GM19099 (cell line): ENCODE results near the gene POLR3B.

Experiments
- POLR2A ChIP-seq: IDR thresholded peaks from 3 replicates; pipeline ENCODE4 v1.6.1; 2011; ENCODE audit warnings: low read depth; ENCODE audit not compliant: insufficient read length; ENCODE audit errors: extremely low read depth

POLR3B gene

DNA sequence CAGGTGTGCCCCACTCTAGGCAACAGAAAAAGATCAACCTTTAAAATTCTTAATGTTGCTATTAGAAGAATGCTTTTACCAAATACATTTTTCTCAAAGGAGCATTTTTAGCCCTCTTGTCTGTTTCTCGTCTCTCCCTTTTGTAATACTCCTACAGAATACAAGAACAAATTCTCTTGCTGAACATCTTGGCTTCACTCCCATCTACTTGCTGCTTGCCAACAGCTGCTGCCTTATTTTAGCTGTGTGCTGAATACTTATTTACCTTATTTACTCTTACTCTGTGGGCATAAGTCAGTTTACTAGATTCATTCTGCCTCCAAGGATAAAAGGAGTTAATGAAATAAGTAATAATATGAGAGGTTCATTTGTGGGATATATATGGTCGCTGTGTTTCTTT, 70.8 kb downstream of the POLR3B start:
- TF ChIP-seq POLR2A = no peak

DNA sequence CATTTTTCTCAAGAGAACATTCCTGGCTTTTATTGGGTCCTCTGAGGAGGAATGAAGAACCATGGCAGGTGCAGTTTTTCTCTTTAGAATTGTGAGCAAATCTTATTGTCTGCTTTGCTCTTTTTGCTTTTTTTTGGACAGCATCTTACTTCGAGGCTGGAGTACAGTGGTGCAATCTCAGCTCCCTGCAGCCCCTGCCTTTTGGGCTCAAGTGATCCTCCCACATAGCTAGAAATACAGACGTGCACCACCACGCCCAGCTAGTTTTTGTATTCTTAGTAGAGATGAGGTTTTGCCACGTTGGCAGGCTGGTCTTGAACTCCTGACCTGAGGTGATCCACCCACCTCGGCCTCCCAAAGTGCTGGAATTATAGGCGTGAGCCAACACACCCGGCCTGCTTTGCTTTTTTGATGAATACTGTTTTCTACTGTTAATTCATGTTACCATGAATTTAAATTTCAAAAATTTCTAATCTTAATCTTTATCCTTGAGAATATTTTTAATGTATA, 71.5 kb downstream of the POLR3B start:
- TF ChIP-seq POLR2A = no peak

DNA sequence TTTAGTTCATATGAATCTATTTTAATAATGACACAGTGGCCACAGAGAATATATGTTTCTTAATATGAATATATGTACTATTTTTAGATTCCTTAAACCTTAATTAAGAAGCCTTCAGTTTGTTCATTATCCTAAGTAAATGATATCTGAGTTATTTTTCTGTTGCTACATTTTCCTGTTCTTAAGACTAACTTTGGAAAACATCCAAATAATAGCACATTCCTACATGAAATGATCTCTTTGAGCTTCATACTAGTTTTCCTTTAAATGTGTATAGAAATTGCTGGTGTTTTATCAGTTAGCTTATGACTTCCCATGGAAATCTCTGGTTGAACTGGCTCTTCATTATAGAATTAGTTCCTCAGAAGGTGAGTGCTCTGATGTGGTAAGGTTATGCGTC, 72.1 kb downstream of the POLR3B start:
- no peak for TF ChIP-seq POLR2A

DNA sequence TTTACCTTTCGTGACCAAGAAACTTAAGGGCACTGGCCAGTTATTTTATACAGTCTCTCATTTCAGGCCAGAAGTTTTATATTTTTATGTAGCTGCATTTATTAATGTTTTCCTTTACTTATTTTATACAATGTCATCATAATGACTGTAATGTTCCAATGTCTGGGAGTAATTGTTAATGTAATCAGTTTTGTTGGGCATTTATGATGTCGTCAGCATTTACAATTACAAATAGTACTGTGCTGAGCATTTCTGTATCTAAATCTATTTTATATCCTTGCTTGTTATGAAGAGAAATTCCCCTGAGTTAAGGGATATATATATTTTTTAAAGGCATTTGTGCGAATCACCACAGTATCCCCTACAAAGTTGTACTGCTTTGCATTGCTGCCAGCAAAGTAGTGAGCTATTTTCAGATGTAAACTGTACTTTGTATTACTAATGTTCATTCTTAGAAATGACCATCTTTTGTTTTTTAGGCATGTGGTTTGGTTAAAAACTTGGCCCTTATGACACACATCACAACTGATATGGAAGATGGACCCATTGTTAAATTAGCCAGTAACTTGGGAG, 74.4 kb downstream of the POLR3B start:
- TF ChIP-seq POLR2A = no peak

DNA sequence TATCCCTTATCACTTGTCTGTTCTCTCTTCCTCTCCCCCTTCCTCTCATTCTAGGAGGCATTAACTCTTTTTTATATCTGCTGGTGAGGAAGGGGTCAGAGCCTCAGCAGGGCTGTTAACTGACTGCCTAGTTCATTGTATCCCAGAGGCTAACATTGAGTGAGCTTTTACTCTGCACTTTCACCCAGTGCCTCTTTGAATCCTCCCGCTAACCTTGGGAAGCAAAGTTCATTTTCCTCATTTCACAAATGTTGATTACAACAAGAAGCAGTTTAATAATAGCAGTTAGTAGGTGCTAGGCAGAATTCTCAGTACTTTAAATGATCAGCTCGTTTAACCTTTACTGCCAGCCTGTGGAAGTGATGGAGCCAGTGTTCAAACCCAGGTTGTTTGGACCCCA, 75.5 kb downstream of the POLR3B start:
- TF ChIP-seq POLR2A = no peak

DNA sequence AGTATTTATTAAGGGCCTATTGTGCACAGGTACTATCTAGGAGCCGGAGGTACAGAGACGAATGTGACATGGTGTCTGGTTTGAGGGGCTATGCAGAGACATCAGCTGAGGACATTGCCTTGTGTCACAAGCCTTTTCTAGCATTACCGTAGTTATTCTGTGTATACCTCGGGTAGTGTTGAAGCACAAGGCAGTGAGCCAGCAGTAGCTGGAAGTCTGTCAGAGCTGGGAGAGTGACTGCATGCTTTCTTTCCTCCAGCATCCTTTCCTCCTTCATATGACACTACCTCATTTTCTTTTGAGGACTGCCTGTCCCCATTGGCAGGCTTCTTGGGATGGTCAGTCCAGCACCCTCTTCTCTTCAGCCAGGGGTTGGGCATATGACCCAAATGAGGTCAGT, 77.0 kb downstream of the POLR3B start:
- TF ChIP-seq POLR2A = no peak

DNA sequence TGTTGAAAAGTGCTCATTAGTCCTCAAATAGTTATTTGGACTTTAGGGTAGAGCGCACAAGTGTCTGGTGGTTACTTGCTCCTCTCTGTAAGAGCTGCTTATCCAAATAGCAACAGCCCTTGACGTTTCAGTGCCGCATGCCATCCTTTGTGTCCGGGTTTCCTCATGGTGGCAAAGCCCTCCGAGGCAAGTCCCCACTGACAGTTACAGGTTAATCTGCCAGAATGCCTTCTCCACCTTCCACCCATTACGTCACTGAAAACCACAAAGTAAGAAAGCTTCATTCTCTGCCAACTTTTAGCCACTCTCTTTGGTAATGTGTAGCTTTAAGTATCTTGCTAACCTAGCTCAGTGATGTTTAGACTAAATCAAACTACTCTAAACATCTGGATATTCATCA, 78.6 kb downstream of the POLR3B start:
- TF ChIP-seq POLR2A = no peak

DNA sequence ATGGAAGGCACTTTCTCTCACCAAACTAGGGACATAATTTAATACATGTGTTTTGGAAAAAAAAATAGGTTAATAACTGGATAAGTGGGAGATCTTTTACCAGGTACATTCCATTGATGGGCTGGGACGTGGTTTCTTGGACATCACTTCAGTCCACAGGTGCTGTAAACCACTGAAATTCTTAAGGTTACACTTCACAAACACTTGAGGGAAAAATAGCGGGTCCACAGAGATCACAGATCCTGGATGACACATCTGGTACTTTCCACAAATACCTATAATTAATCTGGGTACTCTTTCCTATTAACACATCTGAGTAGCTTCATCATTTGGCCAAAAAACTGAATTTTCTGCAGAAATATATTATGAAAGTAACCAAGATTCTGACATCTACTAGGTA, 85.0 kb downstream of the POLR3B start:
- no peak for TF ChIP-seq POLR2A

DNA sequence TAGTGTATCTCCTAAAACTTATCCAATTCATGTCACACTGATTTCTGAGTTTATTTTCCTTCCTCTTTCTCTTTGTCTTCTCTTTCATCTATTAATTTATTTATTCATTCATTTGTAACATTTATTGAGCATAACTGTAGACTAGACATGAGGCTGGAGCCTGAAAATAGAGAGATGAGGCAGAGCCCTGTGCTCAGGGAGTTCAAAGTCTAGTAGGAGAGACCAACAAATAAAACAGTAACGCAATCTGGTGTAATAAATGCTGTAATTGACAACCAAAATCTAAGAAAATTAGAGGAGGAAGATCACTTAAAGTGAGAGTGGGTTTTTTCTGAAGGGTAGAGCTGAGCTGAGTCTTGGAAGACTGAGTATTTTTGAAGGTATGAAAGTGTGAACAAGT, 87.5 kb downstream of the POLR3B start:
- TF ChIP-seq POLR2A = no peak

DNA sequence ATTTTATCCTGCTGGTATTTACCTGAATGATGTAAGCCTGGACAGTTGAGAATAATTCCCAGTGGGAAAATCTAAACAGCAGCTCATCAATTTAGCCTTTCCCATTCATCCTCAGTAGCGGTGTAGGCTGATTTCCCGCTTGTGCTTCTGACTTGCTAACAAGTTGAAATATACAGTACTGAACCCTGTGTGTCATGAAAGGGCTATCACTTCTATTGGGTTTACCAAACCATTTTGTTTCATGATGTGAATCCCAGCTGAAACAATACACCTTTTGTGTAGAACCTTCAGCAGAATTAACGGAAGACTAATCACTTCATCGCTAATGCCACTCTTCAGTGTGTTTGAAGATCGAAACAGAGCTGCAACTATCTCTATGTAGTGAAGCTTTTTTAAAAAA, 88.4 kb downstream of the POLR3B start:
- TF ChIP-seq POLR2A = no peak

DNA sequence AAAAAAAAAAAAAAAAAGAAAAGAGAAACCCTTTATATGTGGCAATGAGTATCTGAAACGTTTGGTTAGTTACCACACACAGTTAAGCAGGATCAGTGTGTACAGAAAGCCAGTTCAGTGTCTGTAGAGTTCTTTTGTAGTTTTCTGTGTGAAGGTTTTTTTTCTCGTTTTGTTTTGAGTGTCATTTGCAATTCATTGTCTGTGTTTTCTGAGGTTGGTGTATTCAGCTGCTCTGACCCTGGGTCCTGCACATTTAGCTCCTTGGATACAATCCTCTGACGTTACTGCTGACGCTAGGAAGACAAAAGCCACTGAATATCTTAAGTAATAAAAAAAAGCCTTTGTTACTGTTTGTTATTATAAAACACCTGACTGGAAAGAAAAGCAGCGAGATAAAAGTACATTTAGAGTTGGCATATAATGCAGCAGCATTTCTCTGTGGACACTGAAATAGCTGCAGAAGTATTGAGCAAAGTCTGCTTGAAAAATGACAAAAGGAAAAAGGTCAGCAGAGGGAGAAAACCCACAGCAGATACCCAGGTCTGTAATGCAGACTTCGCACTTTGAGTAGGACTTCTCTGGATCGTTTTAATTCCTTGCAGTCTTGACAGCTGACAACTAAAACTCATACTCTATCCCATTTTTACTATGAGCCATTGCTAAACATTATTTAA, 89.0 kb downstream of the POLR3B start:
- no peak for TF ChIP-seq POLR2A

DNA sequence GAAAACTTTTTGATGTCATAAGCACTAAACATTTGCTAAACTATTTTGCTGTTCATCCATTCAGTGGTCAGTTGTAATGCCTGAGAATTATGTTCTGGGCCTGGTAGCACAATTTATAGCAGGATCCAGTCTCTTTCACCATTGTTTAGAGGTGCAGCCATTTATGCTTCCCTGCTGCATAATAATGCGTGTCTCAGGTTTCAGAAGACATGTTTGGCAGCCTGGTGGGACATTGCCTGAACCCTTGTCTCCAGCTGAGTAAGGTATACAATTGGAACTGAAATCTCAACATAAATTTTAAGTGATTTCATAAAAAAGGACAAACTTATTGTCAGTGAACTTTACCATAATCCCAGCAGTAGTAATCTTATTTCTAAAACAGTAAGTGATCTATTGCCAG, 94.8 kb downstream of the POLR3B start:
- no peak for TF ChIP-seq POLR2A

DNA sequence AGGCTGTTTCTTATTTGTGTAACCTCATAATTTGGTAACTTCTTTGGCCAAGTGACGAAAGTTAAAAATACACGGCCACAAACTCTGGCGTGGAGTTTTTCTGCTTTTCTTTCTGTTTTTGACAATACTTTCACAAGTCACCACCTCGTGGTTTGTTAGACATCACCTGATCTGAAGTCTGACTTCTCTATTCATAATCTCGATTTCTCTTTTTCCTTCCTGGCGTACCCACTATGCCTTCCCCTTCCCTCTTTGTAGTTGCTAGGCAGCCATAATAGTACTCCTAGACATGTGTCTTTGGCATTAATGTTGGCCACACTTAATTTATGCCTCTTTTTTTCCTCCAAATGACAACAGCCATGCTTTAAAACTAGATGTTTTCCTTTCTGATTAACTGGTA, 97.6 kb downstream of the POLR3B start:
- no peak for TF ChIP-seq POLR2A

DNA sequence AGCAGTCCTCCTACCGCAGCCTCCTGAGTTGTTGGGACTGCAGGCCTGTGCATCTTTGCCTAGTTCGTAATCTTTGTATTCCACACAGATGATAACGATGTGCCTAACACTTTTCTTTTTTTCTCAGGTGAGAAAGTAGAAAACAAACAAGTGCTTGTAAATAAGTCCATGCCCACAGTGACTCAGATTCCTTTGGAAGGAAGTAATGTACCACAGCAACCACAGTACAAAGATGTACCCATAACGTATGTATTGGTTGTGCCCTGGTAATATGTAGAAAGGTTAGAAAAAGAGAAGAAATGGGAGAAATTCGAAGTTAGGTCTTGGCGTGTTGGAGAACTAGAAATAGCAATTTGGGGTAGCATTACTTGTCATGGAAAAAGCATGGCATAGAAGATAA, 101.6 kb downstream of the POLR3B start:
- TF ChIP-seq POLR2A = no peak

DNA sequence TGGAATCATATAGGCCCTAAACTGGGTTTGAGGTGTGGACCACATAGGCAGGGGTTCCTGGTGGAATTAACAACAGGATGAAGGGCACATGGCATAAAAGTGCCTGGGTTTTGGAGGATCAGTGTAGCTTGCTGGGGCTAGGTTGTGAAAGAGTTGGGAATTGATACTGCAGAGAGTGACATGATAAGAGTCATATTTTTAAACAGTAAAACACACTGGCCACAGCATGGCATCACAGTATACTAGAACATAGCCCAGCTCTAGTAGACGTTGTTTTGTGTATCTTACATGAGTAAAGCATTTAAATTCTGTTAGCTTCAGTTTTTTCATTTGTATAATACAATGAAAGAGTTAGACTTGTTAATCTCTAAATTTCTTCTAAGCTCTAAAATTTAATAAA, 102.0 kb downstream of the POLR3B start:
- TF ChIP-seq POLR2A = no peak

DNA sequence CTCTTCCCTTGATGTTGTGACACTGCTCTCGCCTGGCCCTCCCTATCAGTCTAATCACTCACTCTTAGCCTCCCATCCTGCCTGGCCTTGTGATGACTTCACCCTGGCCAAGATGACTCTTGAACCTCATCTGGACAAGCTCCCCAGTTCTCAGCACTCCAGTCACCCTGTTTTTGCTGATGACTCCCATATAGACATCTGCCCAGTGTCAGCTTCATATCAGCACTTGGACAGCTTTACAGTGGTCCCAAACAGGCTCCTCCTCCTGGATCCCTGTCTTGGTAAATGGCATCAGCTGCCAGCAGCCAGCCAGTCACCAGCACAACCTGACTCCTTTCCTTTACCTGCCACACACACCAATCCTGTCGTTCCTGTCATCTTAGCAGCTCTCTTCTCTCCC, 104.2 kb downstream of the POLR3B start:
- no peak for TF ChIP-seq POLR2A

DNA sequence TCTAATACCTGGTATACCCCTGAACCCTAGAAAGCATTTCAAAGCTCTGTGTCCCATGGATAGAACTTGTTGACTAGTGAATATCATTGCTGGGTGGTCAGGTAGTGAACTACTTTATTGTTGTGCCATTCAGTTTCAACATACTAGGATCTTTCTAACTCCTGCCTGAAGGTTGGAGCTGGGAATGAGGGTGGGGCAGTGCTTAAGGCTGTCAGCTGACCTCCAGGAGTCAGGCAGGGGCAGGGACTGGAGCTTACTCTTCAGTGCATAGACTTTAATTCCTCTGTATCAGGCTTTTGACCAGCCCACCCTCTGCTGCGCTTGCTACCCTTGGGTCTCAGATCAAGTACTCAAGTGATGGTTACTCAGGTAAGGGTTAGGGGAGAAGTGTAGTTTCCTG, 122.7 kb downstream of the POLR3B start:
- TF ChIP-seq POLR2A = no peak
